IMR-90 (cell line): Measurements from ENCODE around the gene MYPN.

ENCODE experiments used
- CEBPB ChIP-seq: IDR thresholded peaks from 2 replicates; pipeline ENCODE4 v1.6.1; 2012; ENCODE audit warnings: low read depth, low read length, improper control_type of control experiment
- FOS ChIP-seq: fragments of 150-350 bp; IDR thresholded peaks from 2 replicates; pipeline ENCODE4 v1.6.1; 2016; ENCODE audit warnings: low read depth, low read length
- POLR2A ChIP-seq: IDR thresholded peaks from 2 replicates; pipeline ENCODE4 v1.6.1; 2012; ENCODE audit warnings: mild to moderate bottlenecking, low read depth, low read length
- RFX5 ChIP-seq: IDR thresholded peaks from 2 replicates; pipeline ENCODE4 v1.8.0; 2012; ENCODE audit warnings: low read depth, mild to moderate bottlenecking, low read length, moderate library complexity
- SMC3 ChIP-seq: fragments of 150-350 bp; IDR thresholded peaks from 2 replicates; pipeline ENCODE4 v1.6.1; 2016; ENCODE audit warnings: low read depth, mild to moderate bottlenecking, antibody characterized with exemption, low read length, moderate library complexity
- USF2 ChIP-seq: fragments of 150-350 bp; IDR thresholded peaks from 2 replicates; pipeline ENCODE4 v1.6.1; 2017; ENCODE audit warnings: mild to moderate bottlenecking, antibody characterized with exemption, low read length, low read depth
- TF ChIP-seq, protein P1 (sequence below): conservative IDR thresholded peaks from 2 replicates; pipeline ENCODE4 v1.5.1; 2012; ENCODE audit warnings: mild to moderate bottlenecking, low read depth, low read length, improper control_type of control experiment

DNA sequence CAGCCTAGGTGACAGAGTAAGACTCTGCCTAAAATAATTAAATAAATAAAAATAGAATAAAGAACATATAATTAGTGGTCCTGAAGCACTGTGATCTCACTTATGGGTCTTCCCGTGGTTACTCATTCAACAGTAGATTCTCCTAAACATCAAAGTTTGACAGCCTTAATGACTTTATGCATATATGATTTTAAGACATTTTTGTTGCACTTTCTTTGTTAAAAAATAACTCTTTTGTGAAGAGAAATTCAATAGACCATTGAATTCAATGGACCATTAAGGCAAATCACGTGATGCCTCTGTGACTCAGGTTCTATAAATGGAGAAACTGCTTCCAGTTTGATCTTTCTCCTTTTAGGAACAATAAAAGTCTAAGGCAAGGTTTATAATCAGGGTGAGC lies 63.0 kb downstream of the MYPN start:
- no peak for TF ChIP-seq SMC3
- no peak for TF ChIP-seq POLR2A
- TF ChIP-seq, protein P1, sequence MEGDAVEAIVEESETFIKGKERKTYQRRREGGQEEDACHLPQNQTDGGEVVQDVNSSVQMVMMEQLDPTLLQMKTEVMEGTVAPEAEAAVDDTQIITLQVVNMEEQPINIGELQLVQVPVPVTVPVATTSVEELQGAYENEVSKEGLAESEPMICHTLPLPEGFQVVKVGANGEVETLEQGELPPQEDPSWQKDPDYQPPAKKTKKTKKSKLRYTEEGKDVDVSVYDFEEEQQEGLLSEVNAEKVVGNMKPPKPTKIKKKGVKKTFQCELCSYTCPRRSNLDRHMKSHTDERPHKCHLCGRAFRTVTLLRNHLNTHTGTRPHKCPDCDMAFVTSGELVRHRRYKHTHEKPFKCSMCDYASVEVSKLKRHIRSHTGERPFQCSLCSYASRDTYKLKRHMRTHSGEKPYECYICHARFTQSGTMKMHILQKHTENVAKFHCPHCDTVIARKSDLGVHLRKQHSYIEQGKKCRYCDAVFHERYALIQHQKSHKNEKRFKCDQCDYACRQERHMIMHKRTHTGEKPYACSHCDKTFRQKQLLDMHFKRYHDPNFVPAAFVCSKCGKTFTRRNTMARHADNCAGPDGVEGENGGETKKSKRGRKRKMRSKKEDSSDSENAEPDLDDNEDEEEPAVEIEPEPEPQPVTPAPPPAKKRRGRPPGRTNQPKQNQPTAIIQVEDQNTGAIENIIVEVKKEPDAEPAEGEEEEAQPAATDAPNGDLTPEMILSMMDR, result no peak
- no peak for TF ChIP-seq USF2
- TF ChIP-seq RFX5, result no peak
- no peak for TF ChIP-seq CEBPB
- TF ChIP-seq FOS, result no peak
